ENCODE data around the gene NR1H2.

The NR1H2 gene

GRCh38 chr19:50401605-50402450 is 25.6 kb downstream of the NR1H2 start:
- DNase-seq (ENCODE audit: low read depth in 2 of 2): no peak

GRCh38 chr19:50402544-50403301 is 26.5 kb downstream of the NR1H2 start:
- DNase-seq (ENCODE audit: low read depth in 2 of 2): no peak

GRCh38 chr19:50406156-50406820 is 30.0 kb downstream of the NR1H2 start:
- DNase-seq (ENCODE audit: low read depth in 2 of 2): no peak

GRCh38 chr19:50406829-50407228 is 30.6 kb downstream of the NR1H2 start:
- DNase-seq (ENCODE audit: low read depth in 2 of 2): no peak

- DNase-seq (ENCODE audit: low read depth in 2 of 2): no peak
Measured at GRCh38 chr19:50409347-50409746, 33.1 kb downstream of the NR1H2 start.

GRCh38 chr19:50410109-50410508 is 33.9 kb downstream of the NR1H2 start:
- no peak for DNase-seq (ENCODE audit: low read depth in 2 of 2)

GRCh38 chr19:50412419-50412818 is 36.2 kb downstream of the NR1H2 start:
- no peak for DNase-seq (ENCODE audit: low read depth in 2 of 2)

GRCh38 chr19:50413096-50413495 is 36.8 kb downstream of the NR1H2 start:
- DNase-seq (ENCODE audit: low read depth in 2 of 2): no peak

- no peak for DNase-seq (ENCODE audit: low read depth in 2 of 2)
Measured at GRCh38 chr19:50413531-50413930, 37.3 kb downstream of the NR1H2 start.

- DNase-seq (ENCODE audit: low read depth in 2 of 2): peak; percentile 51 to 53
Measured at GRCh38 chr19:50414864-50415660, 38.8 kb downstream of the NR1H2 start.

- DNase-seq (ENCODE audit: low read depth in 2 of 2): no peak
Measured at GRCh38 chr19:50415661-50416033, 39.4 kb downstream of the NR1H2 start.

- no peak for DNase-seq (ENCODE audit: low read depth in 2 of 2)
Measured at GRCh38 chr19:50416034-50416977, 40.0 kb downstream of the NR1H2 start.

- no peak for DNase-seq (ENCODE audit: low read depth in 2 of 2)
Measured at GRCh38 chr19:50417111-50418081, 41.1 kb downstream of the NR1H2 start.

- DNase-seq (ENCODE audit: low read depth in 2 of 2): no peak
Measured at GRCh38 chr19:50418176-50419021, 42.1 kb downstream of the NR1H2 start, which contains the start of gene SPIB. Gene SPIB, plus strand, starts transcription at chr19:50418938. Its CDS starts 25 bp downstream, at chr19:50418963.

- no peak for DNase-seq (ENCODE audit: low read depth in 2 of 2)
Measured at GRCh38 chr19:50419022-50419579, 42.8 kb downstream of the NR1H2 start.

- DNase-seq (ENCODE audit: low read depth in 2 of 2): no peak
Measured at GRCh38 chr19:50419580-50420035, 43.4 kb downstream of the NR1H2 start.

GRCh38 chr19:50420127-50420526 is 43.9 kb downstream of the NR1H2 start:
- no peak for DNase-seq (ENCODE audit: low read depth in 2 of 2)

- no peak for DNase-seq (ENCODE audit: low read depth in 2 of 2)
Measured at GRCh38 chr19:50420808-50421207, 44.6 kb downstream of the NR1H2 start.

Measured in activated CD8-positive, alpha-beta memory T cell treated with anti-CD3 and anti-CD28 coated beads for 4 hours (primary cell).